ENCODE results near the gene BHLHA15. TPM values are rescaled to one million over a fixed set of nuclear protein-coding genes. Genes with fewer than 3 reads are reported as not detected.

BHLHA15 gene
- total and polyA plus RNA-seq, 2 of the 8 experiments (the other 6 are each of a cell fraction or from before 2014, with no cell fraction given): 1.1 to 2.7 TPM

- TF ChIP-seq SP4 (IDR thresholded peaks at IDR 0.05; ENCODE audit: low read length): no peak
- TF ChIP-seq SIN3A (conservative IDR thresholded peaks at IDR 0.05 in 1 of 2, IDR thresholded peaks at IDR 0.05 in 1 of 2; ENCODE audit: low read depth in 1 of 2, low read length in 2 of 2): no peak
- TF ChIP-seq, protein P1, sequence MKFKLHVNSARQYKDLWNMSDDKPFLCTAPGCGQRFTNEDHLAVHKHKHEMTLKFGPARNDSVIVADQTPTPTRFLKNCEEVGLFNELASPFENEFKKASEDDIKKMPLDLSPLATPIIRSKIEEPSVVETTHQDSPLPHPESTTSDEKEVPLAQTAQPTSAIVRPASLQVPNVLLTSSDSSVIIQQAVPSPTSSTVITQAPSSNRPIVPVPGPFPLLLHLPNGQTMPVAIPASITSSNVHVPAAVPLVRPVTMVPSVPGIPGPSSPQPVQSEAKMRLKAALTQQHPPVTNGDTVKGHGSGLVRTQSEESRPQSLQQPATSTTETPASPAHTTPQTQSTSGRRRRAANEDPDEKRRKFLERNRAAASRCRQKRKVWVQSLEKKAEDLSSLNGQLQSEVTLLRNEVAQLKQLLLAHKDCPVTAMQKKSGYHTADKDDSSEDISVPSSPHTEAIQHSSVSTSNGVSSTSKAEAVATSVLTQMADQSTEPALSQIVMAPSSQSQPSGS (IDR thresholded peaks at IDR 0.05; ENCODE audit: low read length): no peak
- TF ChIP-seq BRCA1 (IDR thresholded peaks at IDR 0.05; ENCODE audit: low read depth, low read length): no peak
- TF ChIP-seq SP2 (IDR thresholded peaks at IDR 0.05; ENCODE audit: low read length): no peak
- TF ChIP-seq KDM4A (IDR thresholded peaks at IDR 0.05; ENCODE audit: low read depth, low read length, severe bottlenecking): no peak
- TF ChIP-seq GABPA (IDR thresholded peaks at IDR 0.05; ENCODE audit: borderline replicate concordance, insufficient read depth, low read length): no peak
- no peak for TF ChIP-seq SUZ12 (IDR thresholded peaks at IDR 0.05; ENCODE audit: low read length)
- no peak for TF ChIP-seq BCL11A (IDR thresholded peaks at IDR 0.05; ENCODE audit: low read depth in 2 of 2, low read length in 2 of 2)
- no peak for TF ChIP-seq SRF (IDR thresholded peaks at IDR 0.05; ENCODE audit: low read depth, low read length)
- no peak for TF ChIP-seq RNF2 (IDR thresholded peaks at IDR 0.05; ENCODE audit: borderline replicate concordance, low read depth, low read length, missing control alignments, poor library complexity, severe bottlenecking)
These were observed 24.7 kb downstream of the BHLHA15 start for GRCh38 chr7:98235901-98236300.

More at GRCh38 chr7:98235901-98236300, 24.7 kb downstream of the BHLHA15 start:
- H4K5ac ChIP-seq (ENCODE audit: insufficient read length, low read depth, low read length): no peak overlapping the region
- no peak overlapping the region for H3K4ac ChIP-seq (replicated peaks; ENCODE audit: insufficient read length, low read depth, low read length)
- no peak overlapping the region for H3K23ac ChIP-seq (ENCODE audit: insufficient read length)
- no peak overlapping the region for H2BK15ac ChIP-seq (ENCODE audit: low read length)
- H3K56ac ChIP-seq (replicated peaks; ENCODE audit: insufficient read length, low read depth, low read length): no peak overlapping the region
- POLR2A ChIA-PET (ENCODE audit: partially characterized antibody): interaction anchor here (0.9 to 1.2 kb wide), 2 partner anchors 15 to 25 kb away, joined by 3 read pairs; partner anchors contain the start of gene BHLHA15
- H3K27me3 ChIP-seq (replicated peaks in 1 of 4; ENCODE audit: control insufficient read depth in 3 of 4, extremely low read depth in 1 of 4, insufficient read depth in 3 of 4, low read length in 3 of 4): no peaks in the 10 kb centered on the region
- no peaks in the 10 kb centered on the region; a peak in 1 of 7 replicates for H3K4me1 ChIP-seq (replicated peaks in 1 of 4; ENCODE audit: control insufficient read depth in 3 of 4, insufficient read depth in 4 of 4, low read length in 3 of 4)
- H3K4me3 ChIP-seq (ENCODE audit: extremely low read depth in 1 of 4, insufficient read depth in 2 of 4, low read depth in 3 of 4, low read length in 4 of 4): no peak overlapping the region
- H3K36me3 ChIP-seq (ENCODE audit: control insufficient read depth in 2 of 4, insufficient read depth in 4 of 4, low read length in 3 of 4): no peaks in the 10 kb centered on the region
- CTCF ChIA-PET (ENCODE audit: partially characterized antibody): interaction anchor here (1.9 to 2.0 kb wide), 2 partner anchors 8 to 67 kb away, joined by 4 to 5 read pairs; no protein-coding TSS in a partner anchor
- no peak overlapping the region for H2BK120ac ChIP-seq (replicated peaks; ENCODE audit: low read depth, low read length)
- WGBS, 2 experiments (ENCODE audit: extremely low coverage in 1 of 2, insufficient coverage in 1 of 2, insufficient read length in 1 of 2, insufficient replicate concordance in 2 of 2, low coverage in 1 of 2, low lambda C conversion rate in 2 of 2, missing lambda C conversion rate in 1 of 2): 95% methylated on average over 11 of the region's 11 CpGs; no CpG with 5 or more reads in 1 of the 2 experiments
- no peak overlapping the region for H2BK20ac ChIP-seq (ENCODE audit: low read length)
- peaks cover 0 to 2% of the 10 kb centered on the region in 2 experiments for H4K20me1 ChIP-seq (replicated peaks in 1 of 2; ENCODE audit: control insufficient read depth in 1 of 2, insufficient read depth in 2 of 2, low read length in 2 of 2)
- H3K4me2 ChIP-seq (ENCODE audit: insufficient read depth in 1 of 2, low read depth in 2 of 2, low read length in 2 of 2): no peak overlapping the region
- no peaks in the 10 kb centered on the region for H3K23me2 ChIP-seq (ENCODE audit: low read depth, low read length)
- DNase-seq (ENCODE audit: low read depth in 1 of 2, low spot score in 2 of 2): no peak
- H3K9ac ChIP-seq (replicated peaks in 1 of 4; ENCODE audit: extremely low read depth in 1 of 4, low read depth in 3 of 4, low read length in 3 of 4): no peak overlapping the region
- H2AFZ ChIP-seq (ENCODE audit: low read length): no peak overlapping the region
- H2AK5ac ChIP-seq (ENCODE audit: low read depth, low read length): no peak overlapping the region
- no peaks in the 10 kb centered on the region for H3K79me1 ChIP-seq (ENCODE audit: low read depth, low read length)
- no peak overlapping the region for H3K27ac ChIP-seq (ENCODE audit: low read depth, low read length)
- no peak overlapping the region for H4K91ac ChIP-seq (replicated peaks; ENCODE audit: insufficient read length, low read length)
- H3K14ac ChIP-seq (ENCODE audit: insufficient read length): no peak overlapping the region
- FAIRE-seq: no peak
- no peak overlapping the region for H3K18ac ChIP-seq (ENCODE audit: extremely low read depth, low read length)
- H3K79me2 ChIP-seq (ENCODE audit: control insufficient read depth in 1 of 2, insufficient read depth in 2 of 2, low read length in 2 of 2): no peaks in the 10 kb centered on the region
- H2BK12ac ChIP-seq (ENCODE audit: low read depth, low read length): no peak overlapping the region
- H2BK5ac ChIP-seq (ENCODE audit: low read depth, low read length): no peak overlapping the region
- H3K9me3 ChIP-seq (ENCODE audit: insufficient read depth in 2 of 2, low read depth in 1 of 2, low read length in 1 of 2): no peaks in the 10 kb centered on the region
- H4K8ac ChIP-seq (ENCODE audit: extremely low read depth, insufficient read depth, low read length): 0 out of 2 replicates have a peak overlapping the region, but pooled peaks have one; percentile 2

Data from H1 (cell line).